Heart left ventricle (tissue), 13 donors: ENCODE data around the gene AWAT2.

Experiments
- POLR2A ChIP-seq, 2 donors: fragments of 450-650 bp; IDR thresholded peaks; one replicate each; pipeline ENCODE4 v1.6.1; 2017; ENCODE audit warnings: antibody characterized with exemption in 2 of 2, mild to moderate bottlenecking in 2 of 2, moderate library complexity in 2 of 2
- TF ChIP-seq, protein P1 (sequence below), 12 donors: fragments of 200-600 bp; sonication (generic) in 4 of 12; IDR thresholded peaks; one replicate each; pipeline versions ENCODE4 v1.5.0 to v1.8.0; 2018 to 2022; ENCODE audit warnings: antibody characterized with exemption in 12 of 12, mild to moderate bottlenecking in 5 of 12
- donor health status: ischemic (EF 13 %, LVEDD 7.1; RV severe dilation, severe dysfunction).
- donor health status: DM: no; HTN: yes; CAD: no.
- donor health status: DM: no; HTN: no; CAD: no.
- donor health status: ischemic (EF 25% LVEDD 6.9; RV normal size, moderate dysfunction).
- donor health status: ischemic (EF 25% LVEDD 5.7; RV mildly dilated, moderate dysfunction).
- donor health status: ischemic (EF 35%, LVEDD 5.7; RV mildly dilated, moderate dysfunction).
- donor health status: nonischemic (EF 11% LVEDD 7.7; RV severe dilation, severe dysfunction).
- donor health status: DM: yes; HTN: yes; CAD: no.
- donor health status: PGD.
- donor health status: ischemic (EF 29% LVEDD 5.4; RV normal size, mild dysfunction).
- donor health status: nonischemic (EF 23%, LVEDD 6.1; RV moderate dilation, normal function).

- TF ChIP-seq, protein P1, sequence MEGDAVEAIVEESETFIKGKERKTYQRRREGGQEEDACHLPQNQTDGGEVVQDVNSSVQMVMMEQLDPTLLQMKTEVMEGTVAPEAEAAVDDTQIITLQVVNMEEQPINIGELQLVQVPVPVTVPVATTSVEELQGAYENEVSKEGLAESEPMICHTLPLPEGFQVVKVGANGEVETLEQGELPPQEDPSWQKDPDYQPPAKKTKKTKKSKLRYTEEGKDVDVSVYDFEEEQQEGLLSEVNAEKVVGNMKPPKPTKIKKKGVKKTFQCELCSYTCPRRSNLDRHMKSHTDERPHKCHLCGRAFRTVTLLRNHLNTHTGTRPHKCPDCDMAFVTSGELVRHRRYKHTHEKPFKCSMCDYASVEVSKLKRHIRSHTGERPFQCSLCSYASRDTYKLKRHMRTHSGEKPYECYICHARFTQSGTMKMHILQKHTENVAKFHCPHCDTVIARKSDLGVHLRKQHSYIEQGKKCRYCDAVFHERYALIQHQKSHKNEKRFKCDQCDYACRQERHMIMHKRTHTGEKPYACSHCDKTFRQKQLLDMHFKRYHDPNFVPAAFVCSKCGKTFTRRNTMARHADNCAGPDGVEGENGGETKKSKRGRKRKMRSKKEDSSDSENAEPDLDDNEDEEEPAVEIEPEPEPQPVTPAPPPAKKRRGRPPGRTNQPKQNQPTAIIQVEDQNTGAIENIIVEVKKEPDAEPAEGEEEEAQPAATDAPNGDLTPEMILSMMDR (IDR thresholded peaks at IDR 0.05): no peak
- no peak for TF ChIP-seq POLR2A (IDR thresholded peaks at IDR 0.05)
Measured at GRCh38 chrX:70009049-70009448, 40.7 kb downstream of the AWAT2 start.
